ENCODE measurements around the gene SUPV3L1.

DNA sequence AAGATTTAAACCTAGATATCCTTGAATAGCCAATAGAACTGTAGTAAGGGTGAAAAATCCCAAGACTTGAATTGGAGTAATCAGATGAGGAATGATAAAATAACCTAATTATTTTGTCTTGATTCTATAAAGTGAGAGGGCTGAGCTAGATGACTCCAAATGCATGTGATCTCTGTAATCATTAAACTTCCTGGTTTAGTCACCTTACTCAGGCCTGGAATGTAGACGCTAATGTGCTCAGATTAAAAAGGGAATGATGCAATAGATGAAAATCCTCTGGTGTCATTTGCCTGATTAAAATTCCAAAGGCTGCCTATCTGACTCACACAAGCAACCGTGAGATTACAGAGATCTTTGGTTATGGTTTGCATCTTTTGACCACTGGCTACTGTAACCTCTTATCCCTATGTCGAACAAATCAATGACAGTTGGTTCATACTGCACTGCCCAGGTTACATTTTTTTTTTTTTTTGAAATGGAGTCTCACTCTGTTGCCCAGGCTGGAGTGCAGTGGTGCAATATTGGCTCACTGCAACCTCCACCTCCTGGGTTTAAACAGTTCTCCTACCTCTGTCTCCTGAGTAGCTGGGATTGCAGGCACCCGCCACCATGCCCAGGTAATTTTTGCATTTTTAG lies 37.2 kb downstream of the SUPV3L1 start:
- TF ChIP-seq EZH2 (IDR thresholded peaks at IDR 0.05; ENCODE audit: borderline replicate concordance, low read depth, low read length, poor library complexity, severe bottlenecking): no peak
- TF ChIP-seq, protein P1, sequence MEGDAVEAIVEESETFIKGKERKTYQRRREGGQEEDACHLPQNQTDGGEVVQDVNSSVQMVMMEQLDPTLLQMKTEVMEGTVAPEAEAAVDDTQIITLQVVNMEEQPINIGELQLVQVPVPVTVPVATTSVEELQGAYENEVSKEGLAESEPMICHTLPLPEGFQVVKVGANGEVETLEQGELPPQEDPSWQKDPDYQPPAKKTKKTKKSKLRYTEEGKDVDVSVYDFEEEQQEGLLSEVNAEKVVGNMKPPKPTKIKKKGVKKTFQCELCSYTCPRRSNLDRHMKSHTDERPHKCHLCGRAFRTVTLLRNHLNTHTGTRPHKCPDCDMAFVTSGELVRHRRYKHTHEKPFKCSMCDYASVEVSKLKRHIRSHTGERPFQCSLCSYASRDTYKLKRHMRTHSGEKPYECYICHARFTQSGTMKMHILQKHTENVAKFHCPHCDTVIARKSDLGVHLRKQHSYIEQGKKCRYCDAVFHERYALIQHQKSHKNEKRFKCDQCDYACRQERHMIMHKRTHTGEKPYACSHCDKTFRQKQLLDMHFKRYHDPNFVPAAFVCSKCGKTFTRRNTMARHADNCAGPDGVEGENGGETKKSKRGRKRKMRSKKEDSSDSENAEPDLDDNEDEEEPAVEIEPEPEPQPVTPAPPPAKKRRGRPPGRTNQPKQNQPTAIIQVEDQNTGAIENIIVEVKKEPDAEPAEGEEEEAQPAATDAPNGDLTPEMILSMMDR (conservative IDR thresholded peaks at IDR 0.05; ENCODE audit: low read depth, low read length): no peak
